Measurements from ENCODE around the gene MGAT4B. TPM values are rescaled to one million over a fixed set of nuclear protein-coding genes. Genes with fewer than 3 reads are reported as not detected.

MGAT4B gene
- total RNA-seq, 1 donor from 2014 or later, result 278 TPM

- DNase-seq (ENCODE audit: low read depth), result no peak
- TF ChIP-seq CTCF (conservative IDR thresholded peaks at IDR 0.05; ENCODE audit: low read depth, low read length), result no peak
- no peak overlapping the region for H3K4me3 ChIP-seq (ENCODE audit: low read depth, low read length)
These were observed 26.5 kb upstream of the MGAT4B start for GRCh38 chr5:179833056-179833708.

- TF ChIP-seq CTCF (conservative IDR thresholded peaks at IDR 0.05; ENCODE audit: low read depth, low read length), result no peak
- no peak for DNase-seq (ENCODE audit: low read depth)
- H3K4me3 ChIP-seq (ENCODE audit: low read depth, low read length), result no peak overlapping the region
These were observed 25.5 kb upstream of the MGAT4B start for GRCh38 chr5:179832039-179832745.

GRCh38 chr5:179830818-179831468, 24.3 kb upstream of the MGAT4B start:
- no peak for TF ChIP-seq CTCF (conservative IDR thresholded peaks at IDR 0.05; ENCODE audit: low read depth, low read length)
- no peak for DNase-seq (ENCODE audit: low read depth)
- H3K4me3 ChIP-seq (ENCODE audit: low read depth, low read length), result no peak overlapping the region

GRCh38 chr5:179829732-179830435, 23.2 kb upstream of the MGAT4B start:
- no peak overlapping the region for H3K4me3 ChIP-seq (ENCODE audit: low read depth, low read length)
- TF ChIP-seq CTCF (conservative IDR thresholded peaks at IDR 0.05; ENCODE audit: low read depth, low read length), result no peak
- no peak for DNase-seq (ENCODE audit: low read depth)

GRCh38 chr5:179828756-179829421, 22.2 kb upstream of the MGAT4B start:
- no peak for TF ChIP-seq CTCF (conservative IDR thresholded peaks at IDR 0.05; ENCODE audit: low read depth, low read length)
- no peak overlapping the region for H3K4me3 ChIP-seq (ENCODE audit: low read depth, low read length)
- DNase-seq (ENCODE audit: low read depth), result no peak

GRCh38 chr5:179827680-179828079, 21.0 kb upstream of the MGAT4B start:
- no peak for DNase-seq (ENCODE audit: low read depth)
- no peak overlapping the region for H3K4me3 ChIP-seq (ENCODE audit: low read depth, low read length)
- peak; percentile 10 for TF ChIP-seq CTCF (conservative IDR thresholded peaks at IDR 0.05; ENCODE audit: low read depth, low read length)
